Glomerular visceral epithelial cell (primary cell): ENCODE data around the gene ZNF595.
"Not testable (repeated sequence)": the region's sequence is repeated elsewhere in the genome, so short reads cannot be mapped to it uniquely, and the experiment has no call there.

Experiments
- DNase-seq: peaks from one replicate; pipeline ENCODE4 v3.0.0-alpha.2; 2016; ENCODE audit errors: extremely low spot score

Gene ZNF595

GRCh38 chr4:52804-53479 is at the start of gene ZNF595:
Gene ZNF595 (plus strand): TSS chr4:53321. CDS start chr4:53489, 168 bp downstream.
- DNase-seq: not testable (repeated sequence)

GRCh38 chr4:9937-10870 is 42.9 kb upstream of the ZNF595 start:
- DNase-seq: not testable (repeated sequence)

- not testable (repeated sequence) for DNase-seq
Observed at GRCh38 chr4:11095-11815, 41.9 kb upstream of the ZNF595 start.

DNA sequence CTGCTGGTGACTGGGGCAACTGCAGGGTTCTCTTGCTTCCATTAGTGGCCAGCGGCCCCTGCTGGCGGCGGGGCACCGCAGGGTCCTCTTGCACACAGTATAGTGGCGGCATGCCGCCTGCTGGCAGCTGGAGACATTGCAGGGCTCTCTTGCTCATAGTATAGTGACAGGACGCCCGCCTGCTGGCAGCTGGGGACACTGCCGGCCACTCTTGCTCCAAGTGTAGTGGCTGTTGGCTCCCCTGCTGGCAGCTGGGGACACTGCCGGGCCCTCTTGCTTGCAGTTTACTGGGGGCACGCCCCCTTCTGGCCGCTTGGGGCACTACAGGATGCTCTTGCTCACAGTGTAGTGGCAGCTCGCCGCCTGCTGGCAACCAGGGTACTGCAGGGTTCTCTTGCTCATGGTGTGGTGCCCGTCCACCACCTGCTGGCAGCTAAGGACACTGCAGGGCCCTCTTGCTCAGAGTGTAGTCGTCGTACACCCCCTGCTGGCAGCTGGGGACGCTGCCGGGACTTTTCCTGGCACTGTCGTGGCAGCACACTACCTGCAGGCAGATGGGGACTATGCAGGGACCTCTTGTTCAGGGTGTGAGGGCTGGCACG is 41.2 kb upstream of the ZNF595 start:
- DNase-seq: not testable (repeated sequence)

- DNase-seq: not testable (repeated sequence)
Observed at GRCh38 chr4:18128-18527, 35.0 kb upstream of the ZNF595 start.

GRCh38 chr4:18589-18988 is 34.5 kb upstream of the ZNF595 start:
- not testable (repeated sequence) for DNase-seq

DNA sequence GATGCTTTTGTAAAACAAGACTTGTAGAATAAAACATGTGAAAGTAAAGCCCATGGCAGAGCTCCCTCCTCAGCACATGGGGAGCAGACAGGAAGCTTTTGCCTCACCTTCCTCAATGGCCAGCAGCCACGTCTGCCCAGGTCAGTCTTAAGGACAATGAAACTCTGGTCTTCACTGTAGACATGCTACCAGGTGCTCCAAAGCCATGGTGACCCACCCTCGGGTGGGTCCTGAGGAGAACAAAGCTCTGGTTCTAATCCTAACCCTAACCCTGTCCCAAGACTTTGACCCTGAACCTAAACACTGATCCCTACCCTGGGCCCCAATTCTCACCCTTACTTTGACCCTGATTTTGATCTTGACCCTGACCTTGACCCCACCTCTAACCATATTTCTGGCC is 30.2 kb upstream of the ZNF595 start:
- not testable (repeated sequence) for DNase-seq

- DNase-seq: not testable (repeated sequence)
Observed at GRCh38 chr4:24359-24758, 28.8 kb upstream of the ZNF595 start.

DNA sequence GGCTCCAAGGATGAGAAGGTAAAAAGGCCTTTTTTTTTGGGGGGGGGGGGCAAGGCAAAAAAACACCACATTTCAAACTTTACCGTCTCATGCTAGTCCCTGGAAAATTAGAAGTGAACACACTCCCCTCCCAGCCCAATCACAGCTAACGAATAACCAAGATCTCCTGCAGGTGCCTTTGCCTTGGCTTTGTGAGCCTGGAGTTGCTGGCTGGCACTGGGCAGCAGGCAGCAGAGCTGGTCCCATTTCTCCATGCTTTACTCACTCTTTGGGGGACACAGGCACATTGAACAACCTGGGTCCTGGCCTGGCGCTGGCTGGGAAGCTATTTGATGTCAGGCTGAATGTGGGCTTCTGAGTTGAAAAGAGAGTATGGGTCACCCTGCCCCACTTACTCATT is 25.6 kb upstream of the ZNF595 start:
- not testable (repeated sequence) for DNase-seq

- not testable (repeated sequence) for DNase-seq
Observed at GRCh38 chr4:28767-29542, 24.2 kb upstream of the ZNF595 start.

DNA sequence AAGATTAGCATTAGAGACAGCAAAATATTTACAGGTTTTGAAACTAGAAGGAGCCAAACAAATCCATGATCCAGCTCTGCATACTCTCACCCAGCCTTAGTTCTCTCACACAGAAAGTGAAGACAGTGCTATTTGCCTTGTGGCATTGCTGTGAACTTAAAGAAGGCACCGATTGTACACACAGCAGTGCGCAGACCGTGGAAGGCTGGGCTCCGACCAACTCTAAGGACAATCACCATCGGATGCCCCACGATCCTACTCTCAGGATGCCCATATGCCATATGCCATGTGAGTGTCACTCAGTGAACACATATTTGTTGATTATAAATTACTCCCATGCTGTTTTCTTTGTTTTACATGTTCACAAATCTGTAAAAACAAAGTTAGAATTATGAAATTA is 19.8 kb upstream of the ZNF595 start:
- not testable (repeated sequence) for DNase-seq

- not testable (repeated sequence) for DNase-seq
Observed at GRCh38 chr4:36559-37415, 16.3 kb upstream of the ZNF595 start.

- not testable (repeated sequence) for DNase-seq
Observed at GRCh38 chr4:38202-38601, 14.9 kb upstream of the ZNF595 start.

- not testable (repeated sequence) for DNase-seq
Observed at GRCh38 chr4:43375-43774, 9.7 kb upstream of the ZNF595 start.

- DNase-seq: not testable (repeated sequence)
Observed at GRCh38 chr4:51253-51652, 1.9 kb upstream of the ZNF595 start.

GRCh38 chr4:51655-52277 is 1.4 kb upstream of the ZNF595 start:
- DNase-seq: not testable (repeated sequence)

DNA sequence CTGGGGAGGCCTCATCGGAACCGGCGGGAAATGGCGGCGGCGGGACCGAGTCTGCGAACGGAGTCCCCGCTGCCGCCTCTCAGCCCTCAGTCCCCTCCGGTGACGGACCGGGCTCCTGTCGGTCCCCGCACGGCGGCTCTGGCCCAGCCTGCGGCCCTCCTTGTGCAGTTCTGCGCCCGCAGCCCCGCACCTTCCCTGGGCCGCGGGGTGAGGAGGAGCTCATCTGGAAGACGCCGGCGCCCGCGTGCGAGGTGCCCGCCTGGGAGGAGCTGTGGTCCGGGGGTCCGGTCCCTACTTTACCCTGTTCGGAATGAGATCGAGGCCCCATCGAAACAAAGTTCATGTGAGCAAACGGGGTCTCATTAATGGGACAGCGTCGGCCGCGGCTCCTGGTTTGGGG is 400 bp downstream of the ZNF595 start:
- DNase-seq: not testable (repeated sequence)

DNA sequence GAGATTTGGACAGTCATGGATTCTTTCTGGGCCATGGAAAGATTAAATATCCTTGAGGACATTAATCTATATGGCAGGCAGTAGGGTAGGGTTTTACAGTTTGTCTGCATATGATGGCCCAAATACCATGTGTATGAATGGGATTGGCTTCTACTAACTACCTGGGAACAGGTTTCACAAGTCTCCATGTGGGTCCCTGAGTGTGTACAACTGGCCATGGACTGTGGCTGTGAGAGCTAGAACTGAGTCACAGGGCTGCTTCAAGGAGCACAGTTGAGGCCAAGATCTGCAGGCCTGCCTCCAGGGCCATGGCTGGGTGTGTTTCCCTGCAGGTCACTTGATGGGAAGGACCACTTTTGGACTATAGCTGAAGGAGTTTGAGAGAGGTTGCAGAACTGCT is 11.6 kb downstream of the ZNF595 start:
- DNase-seq: not testable (repeated sequence)

DNA sequence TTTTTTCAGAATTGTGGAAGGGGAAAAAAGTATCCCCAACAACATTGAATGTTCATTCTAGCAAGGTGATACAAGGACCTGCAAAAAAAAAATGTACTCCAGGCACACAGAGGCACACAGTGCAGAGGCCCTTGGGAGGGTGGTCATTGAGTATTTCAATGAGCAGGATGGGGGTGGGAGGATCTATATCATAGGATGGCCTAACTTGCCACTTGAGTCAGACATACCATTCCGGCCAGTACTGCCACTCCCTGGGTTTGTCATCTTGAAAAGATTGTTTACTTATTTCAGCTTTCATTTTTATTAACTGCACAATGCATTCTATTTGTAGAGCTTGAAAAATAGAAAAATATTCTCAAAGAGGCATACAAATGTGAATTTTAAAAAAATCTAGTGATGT is 18.7 kb downstream of the ZNF595 start:
- DNase-seq: no peak
